Tibial nerve (tissue), 4 donors: ENCODE results near the gene MAG.

Experiments used
- EP300 ChIP-seq, 2 donors: sonication (generic); formaldehyde crosslinking; IDR thresholded peaks; one replicate each; pipeline ENCODE4 v1.6.1; 2017; ENCODE audit warnings: antibody characterized with exemption in 2 of 2, mild to moderate bottlenecking in 1 of 2
- POLR2A ChIP-seq, 2 donors: fragments of 450-650 bp; IDR thresholded peaks; one replicate each; pipeline ENCODE4 v1.6.1; 2017; ENCODE audit warnings: antibody characterized with exemption in 2 of 2, mild to moderate bottlenecking in 2 of 2, moderate library complexity in 2 of 2
- TF ChIP-seq, protein P1 (sequence below), 5 experiments: fragments of 200-600 bp in 3 of 5; fragments of 450-650 bp in 2 of 5; sonication (generic) in 3 of 5; IDR thresholded peaks; one replicate each; pipeline ENCODE4 v1.5.1; 2016 to 2019; ENCODE audit warnings: antibody characterized with exemption in 5 of 5, mild to moderate bottlenecking in 3 of 5, moderate library complexity in 2 of 5

DNA sequence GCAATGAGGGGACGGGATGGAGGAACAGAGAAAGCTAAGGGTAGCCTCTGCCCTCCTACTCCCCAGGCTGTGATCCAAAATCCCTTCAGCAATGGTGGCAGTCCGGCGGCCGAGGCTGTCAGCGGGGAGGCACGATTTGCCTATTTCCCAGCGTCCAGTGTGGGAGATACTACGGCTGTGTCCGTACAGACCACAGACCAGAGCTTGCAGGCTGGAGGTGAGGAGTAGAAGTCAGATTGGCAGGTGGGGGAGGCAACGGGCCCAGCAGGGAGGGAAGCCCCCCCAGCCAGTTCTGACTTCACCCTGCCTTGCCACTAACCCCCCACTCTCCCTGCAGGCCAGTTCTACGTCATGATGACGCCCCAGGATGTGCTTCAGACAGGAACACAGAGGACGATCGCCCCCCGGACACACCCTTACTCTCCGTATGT, 21.6 kb upstream of the MAG start:
- TF ChIP-seq, protein P1, sequence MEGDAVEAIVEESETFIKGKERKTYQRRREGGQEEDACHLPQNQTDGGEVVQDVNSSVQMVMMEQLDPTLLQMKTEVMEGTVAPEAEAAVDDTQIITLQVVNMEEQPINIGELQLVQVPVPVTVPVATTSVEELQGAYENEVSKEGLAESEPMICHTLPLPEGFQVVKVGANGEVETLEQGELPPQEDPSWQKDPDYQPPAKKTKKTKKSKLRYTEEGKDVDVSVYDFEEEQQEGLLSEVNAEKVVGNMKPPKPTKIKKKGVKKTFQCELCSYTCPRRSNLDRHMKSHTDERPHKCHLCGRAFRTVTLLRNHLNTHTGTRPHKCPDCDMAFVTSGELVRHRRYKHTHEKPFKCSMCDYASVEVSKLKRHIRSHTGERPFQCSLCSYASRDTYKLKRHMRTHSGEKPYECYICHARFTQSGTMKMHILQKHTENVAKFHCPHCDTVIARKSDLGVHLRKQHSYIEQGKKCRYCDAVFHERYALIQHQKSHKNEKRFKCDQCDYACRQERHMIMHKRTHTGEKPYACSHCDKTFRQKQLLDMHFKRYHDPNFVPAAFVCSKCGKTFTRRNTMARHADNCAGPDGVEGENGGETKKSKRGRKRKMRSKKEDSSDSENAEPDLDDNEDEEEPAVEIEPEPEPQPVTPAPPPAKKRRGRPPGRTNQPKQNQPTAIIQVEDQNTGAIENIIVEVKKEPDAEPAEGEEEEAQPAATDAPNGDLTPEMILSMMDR (IDR thresholded peaks at IDR 0.05), result no peak
- TF ChIP-seq POLR2A (IDR thresholded peaks at IDR 0.05), result no peak
- TF ChIP-seq EP300 (IDR thresholded peaks at IDR 0.05), result no peak
